Activated naive CD8-positive, alpha-beta T cell (primary cell): ENCODE data around the gene MAGI2.
"Not testable (repeated sequence)": the region's sequence is repeated elsewhere in the genome, so short reads cannot be mapped to it uniquely, and the experiment has no call there.

Experiments used
- H3K27ac Mint-ChIP-seq: one replicate; pipeline ENCODE4 v1.8.0; 2021; ENCODE audit warnings: mixed read lengths
- H3K27me3 Mint-ChIP-seq: one replicate; pipeline ENCODE4 v1.8.0; 2021; ENCODE audit warnings: mixed read lengths
- H3K36me3 Mint-ChIP-seq: one replicate; pipeline ENCODE4 v1.8.0; 2021; ENCODE audit warnings: mixed read lengths
- H3K4me1 Mint-ChIP-seq: one replicate; pipeline ENCODE4 v1.8.0; 2021; ENCODE audit warnings: low read depth, mixed read lengths
- H3K4me3 Mint-ChIP-seq: one replicate; pipeline ENCODE4 v1.8.0; 2021; ENCODE audit warnings: mild to moderate bottlenecking, mixed read lengths
- H3K9me3 Mint-ChIP-seq: one replicate; pipeline ENCODE4 v1.8.0; 2021; ENCODE audit warnings: low read depth, mixed read lengths

The MAGI2 gene

GRCh38 chr7:78261302-78261701, 1192.2 kb downstream of the MAGI2 start:
- H3K27me3 Mint-ChIP-seq = no peaks in the 10 kb centered on the region
- no peaks in the 10 kb centered on the region for H3K4me1 Mint-ChIP-seq
- no peaks in the 10 kb centered on the region for H3K36me3 Mint-ChIP-seq
- no peak overlapping the region for H3K27ac Mint-ChIP-seq
- H3K4me3 Mint-ChIP-seq = no peak overlapping the region
- H3K9me3 Mint-ChIP-seq = peaks cover 8% of the 10 kb centered on the region

GRCh38 chr7:78260826-78261225, 1192.6 kb downstream of the MAGI2 start:
- Mint-ChIP-seq H3K27ac (no peak overlapping the region), H3K9me3 (peaks cover 8% of the 10 kb centered on the region), H3K4me3 (no peak overlapping the region), H3K36me3 (no peaks in the 10 kb centered on the region), H3K4me1 (no peaks in the 10 kb centered on the region), H3K27me3 (no peaks in the 10 kb centered on the region)

- Mint-ChIP-seq H3K27me3 (no peaks in the 10 kb centered on the region), H3K36me3 (no peaks in the 10 kb centered on the region), H3K4me3 (no peak overlapping the region), H3K27ac (no peak overlapping the region), H3K4me1 (no peaks in the 10 kb centered on the region), H3K9me3 (no peaks in the 10 kb centered on the region)
These were observed 1198.8 kb downstream of the MAGI2 start for GRCh38 chr7:78254726-78255055.

- Mint-ChIP-seq H3K27me3 (no peaks in the 10 kb centered on the region), H3K4me1 (no peaks in the 10 kb centered on the region)
These were observed 1199.4 kb downstream of the MAGI2 start for GRCh38 chr7:78253850-78254725.

GRCh38 chr7:78248867-78249266, 1204.6 kb downstream of the MAGI2 start:
- Mint-ChIP-seq H3K9me3 (peaks cover 19% of the 10 kb centered on the region), H3K27me3 (peaks cover 2% of the 10 kb centered on the region), H3K4me3 (no peak overlapping the region), H3K27ac (no peak overlapping the region), H3K36me3 (peaks cover 5% of the 10 kb centered on the region), H3K4me1 (no peaks in the 10 kb centered on the region)

More at GRCh38 chr7:78253850-78254725, 1199.4 kb downstream of the MAGI2 start:
- peaks cover 4% of the 10 kb centered on the region for H3K9me3 Mint-ChIP-seq
- H3K36me3 Mint-ChIP-seq = no peaks in the 10 kb centered on the region
- H3K27ac Mint-ChIP-seq = no peak overlapping the region
- no peak overlapping the region for H3K4me3 Mint-ChIP-seq

GRCh38 chr7:78247910-78248689, 1205.4 kb downstream of the MAGI2 start:
- Mint-ChIP-seq H3K4me3 (no peak overlapping the region), H3K9me3 (peaks cover 19% of the 10 kb centered on the region), H3K36me3 (peaks cover 5% of the 10 kb centered on the region), H3K27me3 (peaks cover 2% of the 10 kb centered on the region), H3K4me1 (no peaks in the 10 kb centered on the region), H3K27ac (no peak overlapping the region)

- H3K27ac Mint-ChIP-seq, H3K36me3 Mint-ChIP-seq, H3K4me3 Mint-ChIP-seq, H3K4me1 Mint-ChIP-seq, H3K27me3 Mint-ChIP-seq: not testable (repeated sequence)
- H3K9me3 Mint-ChIP-seq = peaks cover 23% of the 10 kb centered on the region
These were observed 1213.3 kb downstream of the MAGI2 start for GRCh38 chr7:78240179-78240578.

- H3K27me3 Mint-ChIP-seq = peaks cover 8% of the 10 kb centered on the region
- H3K36me3 Mint-ChIP-seq = no peaks in the 10 kb centered on the region
- H3K27ac Mint-ChIP-seq = no peak overlapping the region
- H3K4me1 Mint-ChIP-seq = no peaks in the 10 kb centered on the region
- peaks cover 17% of the 10 kb centered on the region for H3K9me3 Mint-ChIP-seq
- no peak overlapping the region for H3K4me3 Mint-ChIP-seq
These were observed 1218.8 kb downstream of the MAGI2 start for GRCh38 chr7:78234634-78235033.

- H3K9me3 Mint-ChIP-seq = peaks cover 10% of the 10 kb centered on the region
- peaks cover 7% of the 10 kb centered on the region for H3K27me3 Mint-ChIP-seq
- no peak overlapping the region for H3K4me3 Mint-ChIP-seq
- H3K27ac Mint-ChIP-seq = no peak overlapping the region
- H3K36me3 Mint-ChIP-seq = no peaks in the 10 kb centered on the region
- no peaks in the 10 kb centered on the region for H3K4me1 Mint-ChIP-seq
These were observed 1220.7 kb downstream of the MAGI2 start for GRCh38 chr7:78232806-78233205.

- no peak overlapping the region for H3K27ac Mint-ChIP-seq
- H3K4me3 Mint-ChIP-seq = no peak overlapping the region
- no peaks in the 10 kb centered on the region for H3K9me3 Mint-ChIP-seq
- peaks cover 8% of the 10 kb centered on the region for H3K27me3 Mint-ChIP-seq
- H3K4me1 Mint-ChIP-seq = no peaks in the 10 kb centered on the region
- H3K36me3 Mint-ChIP-seq = no peaks in the 10 kb centered on the region
These were observed 1227.3 kb downstream of the MAGI2 start for GRCh38 chr7:78226059-78226719.

- Mint-ChIP-seq H3K27me3 (peaks cover 7% of the 10 kb centered on the region), H3K4me3 (no peak overlapping the region), H3K27ac (no peak overlapping the region), H3K4me1 (no peaks in the 10 kb centered on the region), H3K9me3 (no peaks in the 10 kb centered on the region), H3K36me3 (no peaks in the 10 kb centered on the region)
These were observed 1227.9 kb downstream of the MAGI2 start for GRCh38 chr7:78225534-78225933.

- Mint-ChIP-seq H3K36me3 (no peaks in the 10 kb centered on the region), H3K4me3 (no peak overlapping the region), H3K9me3 (no peaks in the 10 kb centered on the region), H3K27ac (no peak overlapping the region), H3K27me3 (peaks cover 7% of the 10 kb centered on the region), H3K4me1 (no peaks in the 10 kb centered on the region)
These were observed 1228.5 kb downstream of the MAGI2 start for GRCh38 chr7:78224923-78225322.

GRCh38 chr7:78223598-78223997, 1229.9 kb downstream of the MAGI2 start:
- Mint-ChIP-seq H3K27me3 (peaks cover 4% of the 10 kb centered on the region), H3K36me3 (no peaks in the 10 kb centered on the region), H3K4me3 (no peak overlapping the region), H3K27ac (no peak overlapping the region), H3K9me3 (no peaks in the 10 kb centered on the region), H3K4me1 (no peaks in the 10 kb centered on the region)

GRCh38 chr7:78222001-78222751, 1231.3 kb downstream of the MAGI2 start:
- no peaks in the 10 kb centered on the region for H3K36me3 Mint-ChIP-seq
- H3K27me3 Mint-ChIP-seq = peaks cover 6% of the 10 kb centered on the region
- H3K9me3 Mint-ChIP-seq = no peaks in the 10 kb centered on the region
- no peak overlapping the region for H3K27ac Mint-ChIP-seq
- no peaks in the 10 kb centered on the region for H3K4me1 Mint-ChIP-seq
- H3K4me3 Mint-ChIP-seq = no peak overlapping the region
